NCI-H2081 (cell line): ENCODE measurements around the gene AP3M1.
"Not testable (repeated sequence)": the region's sequence is repeated elsewhere in the genome, so short reads cannot be mapped to it uniquely, and the experiment has no call there.

Experiments
- DNase-seq, 2 experiments: peaks; one replicate each; lab custom pipeline; 2025; lab: John Stamatoyannopoulos, UW

AP3M1 gene

GRCh38 chr10:74150204-74150989, at the start of gene AP3M1:
AP3M1 (minus strand) TSS chr10:74150828; CDS start chr10:74138379, 12,449 bp downstream.
- DNase-seq: peak; percentile 83 to 90

- DNase-seq: no peak
These were observed 48.7 kb upstream of the AP3M1 start for GRCh38 chr10:74199315-74199714.

- DNase-seq: no peak
These were observed 44.4 kb upstream of the AP3M1 start for GRCh38 chr10:74194999-74195398.

DNA sequence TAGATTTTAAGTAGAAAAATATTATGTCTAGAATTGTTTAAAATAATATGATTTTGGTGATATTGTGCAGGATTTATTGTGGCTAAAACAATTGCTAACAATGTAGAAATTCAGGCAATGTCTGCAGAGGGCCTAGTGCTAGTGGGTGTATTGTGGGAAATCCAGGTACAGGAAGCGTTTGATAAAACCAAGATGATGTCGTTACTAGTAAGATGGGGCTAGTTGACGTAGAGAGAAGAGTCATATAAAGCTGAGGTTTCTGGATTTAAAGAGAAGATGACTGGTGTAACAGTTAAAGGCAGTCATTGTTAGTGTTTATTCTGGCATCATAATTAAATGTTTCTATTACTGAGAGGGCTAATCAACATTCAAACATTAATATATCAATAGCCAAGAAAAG, 43.9 kb upstream of the AP3M1 start:
- no peak for DNase-seq

GRCh38 chr10:74190494-74190893, 39.9 kb upstream of the AP3M1 start:
- no peak for DNase-seq

- DNase-seq: no peak
These were observed 39.4 kb upstream of the AP3M1 start for GRCh38 chr10:74189999-74190421.

- not testable (repeated sequence) for DNase-seq
These were observed 38.0 kb upstream of the AP3M1 start for GRCh38 chr10:74188617-74189016.

DNA sequence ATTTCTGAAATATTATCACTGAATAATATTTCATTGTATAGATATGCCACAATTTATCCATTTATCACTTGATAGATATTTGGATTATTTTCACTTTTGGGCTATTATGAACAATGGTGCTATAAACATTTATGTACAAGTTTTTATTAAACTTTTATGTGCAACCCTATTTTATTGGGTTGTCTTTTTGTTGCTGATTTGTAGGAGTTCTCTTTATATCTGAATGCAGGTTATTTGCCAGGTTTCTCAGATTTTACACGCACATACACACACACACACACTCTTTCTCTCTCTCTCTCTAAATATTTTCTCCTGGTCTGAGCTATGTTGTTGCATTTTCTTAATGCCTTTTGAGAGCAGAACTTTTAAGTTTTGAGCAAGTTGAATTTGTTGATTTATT, 36.6 kb upstream of the AP3M1 start:
- DNase-seq: no peak

DNA sequence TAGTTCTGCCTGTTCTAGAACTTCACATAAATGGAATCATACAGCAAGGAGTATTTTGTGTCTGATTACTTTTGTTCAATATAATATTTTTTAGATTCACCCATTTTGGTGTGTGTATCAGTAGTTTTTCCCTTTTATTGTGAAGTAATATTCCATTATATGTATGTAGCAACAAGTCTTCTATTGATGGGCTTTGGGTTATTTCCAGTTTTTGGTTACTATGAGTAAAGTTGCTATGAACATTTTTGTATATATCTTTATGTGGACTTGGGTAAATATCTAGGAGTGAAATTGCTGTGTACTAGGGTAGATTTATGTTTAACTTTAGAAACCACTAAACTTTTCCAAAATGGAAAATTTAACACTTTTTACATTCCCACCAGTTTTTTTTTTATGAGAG, 36.0 kb upstream of the AP3M1 start:
- DNase-seq: no peak

- DNase-seq: no peak
These were observed 28.6 kb upstream of the AP3M1 start for GRCh38 chr10:74179111-74179710.

GRCh38 chr10:74178042-74178791, 27.6 kb upstream of the AP3M1 start:
- no peak for DNase-seq

- peak in 1 of 2 experiments; percentile 12 for DNase-seq
These were observed 26.6 kb upstream of the AP3M1 start for GRCh38 chr10:74177140-74177677.

DNA sequence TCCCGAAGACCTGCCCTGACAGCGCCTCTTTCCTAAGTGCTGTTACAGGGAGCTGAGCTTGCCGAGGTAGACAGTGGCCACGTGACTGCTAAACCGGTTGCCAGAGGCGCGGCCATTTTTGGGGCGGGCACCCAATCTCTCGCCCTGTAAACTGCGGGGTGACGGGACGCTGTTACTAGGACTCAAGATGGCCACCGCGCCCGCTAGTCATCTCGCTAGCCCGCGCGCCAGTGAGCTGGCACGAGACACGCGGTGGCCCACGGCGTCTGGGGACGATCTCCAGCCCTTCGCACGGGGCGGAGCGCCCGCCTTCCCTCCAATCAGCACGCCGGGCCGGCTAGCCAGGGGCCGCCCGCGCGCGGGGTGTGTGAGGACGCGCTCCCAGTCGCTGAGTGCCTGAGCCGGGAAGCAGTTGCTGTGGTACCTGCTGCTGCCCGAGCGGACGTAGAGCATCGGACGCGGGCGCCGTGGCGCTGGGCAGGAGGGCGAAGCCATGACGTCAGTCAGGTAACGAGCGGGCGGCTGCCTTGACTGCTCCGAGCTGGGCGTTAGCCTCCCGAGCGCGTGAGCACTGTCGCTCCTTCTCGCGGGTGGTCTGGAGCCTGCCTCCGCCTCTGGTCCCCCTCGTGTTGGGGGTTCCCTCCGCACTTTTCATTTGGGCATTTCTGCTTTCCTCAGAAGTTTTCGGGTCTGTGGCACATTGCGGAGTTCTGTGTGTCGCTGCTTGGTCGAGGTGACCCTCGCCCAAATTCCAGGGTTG, 25.9 kb upstream of the AP3M1 start:
- peak; percentile 94 to 97 for DNase-seq

DNA sequence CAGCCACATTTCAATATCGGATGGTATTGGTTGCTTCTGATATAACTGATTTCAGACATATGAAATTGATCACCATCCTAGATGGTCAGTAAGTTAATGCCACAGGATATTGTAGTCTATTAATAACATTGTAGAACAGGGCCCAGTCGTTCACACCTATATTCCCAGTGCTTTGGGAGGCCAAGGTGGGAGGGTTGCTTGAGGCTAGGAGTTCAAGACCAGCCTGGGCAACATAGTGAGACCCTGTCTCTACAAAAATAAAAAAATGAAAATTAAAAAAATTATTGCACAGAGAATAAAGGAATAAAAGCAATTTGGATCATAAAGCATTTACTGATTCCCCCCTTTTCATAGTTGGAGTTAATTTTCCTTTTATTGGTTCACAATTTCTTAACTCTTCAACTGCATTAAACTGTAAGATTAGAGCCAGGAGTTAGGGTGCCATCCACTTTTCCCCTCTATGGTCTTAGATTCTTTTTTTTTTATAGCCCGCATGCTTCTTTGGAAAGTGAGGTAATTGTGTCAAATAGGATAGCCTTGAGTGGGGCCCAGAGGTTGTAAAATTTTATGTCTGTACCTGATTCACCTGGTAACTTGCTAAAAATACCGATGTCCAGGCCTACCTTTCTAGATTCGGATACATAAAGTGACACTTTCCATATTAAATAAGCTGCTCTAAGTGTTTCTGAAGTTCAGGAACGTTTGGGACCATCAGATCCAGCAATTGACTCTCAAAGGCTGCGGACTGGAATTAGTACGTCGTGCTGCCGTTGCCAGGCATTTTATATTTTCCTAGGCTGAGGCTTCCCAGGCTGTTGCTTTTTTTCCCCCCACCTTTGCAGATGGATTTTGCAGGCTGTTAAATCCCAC, 25.1 kb upstream of the AP3M1 start:
- no peak for DNase-seq

- DNase-seq: no peak
These were observed 23.9 kb upstream of the AP3M1 start for GRCh38 chr10:74174521-74174920.

GRCh38 chr10:74171625-74172024, 21.0 kb upstream of the AP3M1 start:
- no peak for DNase-seq

DNA sequence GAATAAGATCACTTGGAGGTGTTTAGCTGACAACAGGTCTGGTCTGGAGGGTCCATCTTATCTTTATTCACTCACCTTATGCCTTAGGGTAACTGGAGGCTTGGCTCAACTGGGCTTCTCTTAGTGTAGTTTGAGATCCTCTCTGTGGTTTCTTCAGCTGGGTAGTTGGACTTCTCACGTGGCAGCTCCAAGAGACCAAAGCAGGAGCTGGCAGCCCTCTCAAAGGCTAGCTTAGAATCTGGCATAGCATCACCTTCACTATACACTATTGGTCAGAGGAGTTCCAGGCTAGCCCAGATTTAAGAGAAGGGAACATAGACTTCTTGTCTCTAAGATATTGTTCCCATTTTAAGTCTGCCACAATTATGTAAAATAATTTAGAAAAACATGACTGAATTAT, 16.8 kb upstream of the AP3M1 start:
- DNase-seq: no peak

DNA sequence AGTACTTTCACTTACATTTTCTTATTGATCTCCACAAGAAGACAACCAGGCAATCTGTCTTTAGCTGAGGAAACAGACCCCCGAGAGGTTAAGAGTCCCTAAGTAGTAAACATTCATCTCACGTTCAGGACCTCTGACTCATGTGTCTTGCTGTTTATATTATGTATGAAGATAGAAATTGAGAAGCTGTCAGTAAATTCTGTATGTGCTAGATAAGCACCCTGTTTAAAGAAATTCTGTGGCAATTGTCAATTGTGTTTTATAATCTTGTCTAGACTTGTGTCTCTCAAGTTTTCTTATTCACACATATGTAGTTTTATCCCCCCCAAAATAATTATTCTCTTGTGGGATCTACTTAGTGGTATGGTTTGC, 14.9 kb upstream of the AP3M1 start:
- DNase-seq: no peak

DNA sequence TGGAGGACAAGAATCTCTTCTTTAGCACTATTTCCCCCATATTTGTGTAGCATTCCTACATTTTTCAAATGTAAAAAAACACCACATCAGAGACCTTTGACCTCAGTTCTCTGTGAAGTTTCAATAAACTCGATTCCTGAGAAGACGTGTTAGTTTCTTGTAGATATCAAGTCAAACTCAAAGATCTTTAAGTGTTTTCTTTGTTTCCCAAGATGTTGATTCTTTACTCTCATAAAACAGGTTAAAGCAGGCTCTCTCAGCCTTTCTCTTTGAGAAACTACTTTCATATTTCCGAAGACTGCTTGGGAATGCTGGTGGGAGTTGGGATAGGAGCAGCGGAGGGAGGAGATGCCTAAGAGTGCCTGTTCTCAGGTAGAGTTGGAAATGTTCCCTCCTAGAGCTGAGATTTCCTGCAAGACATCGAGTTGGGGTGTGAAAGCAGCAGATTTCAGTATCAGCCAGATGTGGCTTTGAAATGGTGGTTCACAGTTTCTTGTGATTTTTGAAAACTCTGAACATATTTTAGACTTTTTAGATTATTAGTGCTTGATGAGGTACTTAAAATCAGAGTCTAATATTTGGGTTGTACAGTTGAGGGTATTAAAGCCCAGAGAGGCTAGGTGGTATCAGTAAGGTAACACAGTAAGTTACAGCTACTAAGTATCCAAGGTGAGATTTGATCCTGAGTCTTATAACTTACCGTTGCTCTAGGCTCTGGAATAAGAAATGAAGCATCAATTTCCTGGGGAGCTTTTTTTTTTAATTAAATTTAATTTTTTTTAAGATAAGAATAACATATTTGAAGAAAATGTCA, 14.3 kb upstream of the AP3M1 start:
- DNase-seq: no peak
